ENCODE results near the gene SPEM1.

The SPEM1 gene

DNA sequence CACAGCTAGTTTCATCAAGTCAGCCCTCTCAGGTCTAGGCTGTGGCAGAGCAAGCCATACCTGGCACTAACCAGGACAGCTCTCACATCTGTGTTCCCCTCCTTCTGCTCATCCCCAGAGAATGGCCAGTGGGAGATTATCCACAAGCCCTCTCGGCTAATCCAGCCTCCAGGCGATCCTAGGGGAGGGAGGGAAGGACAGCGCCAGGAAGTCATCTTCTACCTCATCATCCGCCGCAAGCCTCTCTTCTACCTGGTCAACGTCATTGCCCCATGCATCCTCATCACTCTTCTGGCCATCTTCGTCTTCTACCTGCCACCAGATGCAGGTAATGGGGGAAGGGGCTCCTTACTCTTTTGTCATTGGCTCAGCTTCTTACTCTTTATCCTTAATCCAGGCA is 28.3 kb downstream of the SPEM1 start:
- DNase-seq: peak; percentile 74
- Histone ChIP-seq H3K27me3 (ENCODE audit: insufficient read depth, low read depth, severe bottlenecking) (no peaks in the 10 kb centered on the region), H3K36me3 (no peaks in the 10 kb centered on the region), H3K9me3 (ENCODE audit: severe bottlenecking) (no peaks in the 10 kb centered on the region), H3K4me3 (ENCODE audit: low read depth, low read length) (no peak overlapping the region), H3K27ac (no peak overlapping the region)
- TF ChIP-seq, protein P1, sequence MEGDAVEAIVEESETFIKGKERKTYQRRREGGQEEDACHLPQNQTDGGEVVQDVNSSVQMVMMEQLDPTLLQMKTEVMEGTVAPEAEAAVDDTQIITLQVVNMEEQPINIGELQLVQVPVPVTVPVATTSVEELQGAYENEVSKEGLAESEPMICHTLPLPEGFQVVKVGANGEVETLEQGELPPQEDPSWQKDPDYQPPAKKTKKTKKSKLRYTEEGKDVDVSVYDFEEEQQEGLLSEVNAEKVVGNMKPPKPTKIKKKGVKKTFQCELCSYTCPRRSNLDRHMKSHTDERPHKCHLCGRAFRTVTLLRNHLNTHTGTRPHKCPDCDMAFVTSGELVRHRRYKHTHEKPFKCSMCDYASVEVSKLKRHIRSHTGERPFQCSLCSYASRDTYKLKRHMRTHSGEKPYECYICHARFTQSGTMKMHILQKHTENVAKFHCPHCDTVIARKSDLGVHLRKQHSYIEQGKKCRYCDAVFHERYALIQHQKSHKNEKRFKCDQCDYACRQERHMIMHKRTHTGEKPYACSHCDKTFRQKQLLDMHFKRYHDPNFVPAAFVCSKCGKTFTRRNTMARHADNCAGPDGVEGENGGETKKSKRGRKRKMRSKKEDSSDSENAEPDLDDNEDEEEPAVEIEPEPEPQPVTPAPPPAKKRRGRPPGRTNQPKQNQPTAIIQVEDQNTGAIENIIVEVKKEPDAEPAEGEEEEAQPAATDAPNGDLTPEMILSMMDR (IDR thresholded peaks at IDR 0.05; ENCODE audit: low read depth, low read length): no peak

DNA sequence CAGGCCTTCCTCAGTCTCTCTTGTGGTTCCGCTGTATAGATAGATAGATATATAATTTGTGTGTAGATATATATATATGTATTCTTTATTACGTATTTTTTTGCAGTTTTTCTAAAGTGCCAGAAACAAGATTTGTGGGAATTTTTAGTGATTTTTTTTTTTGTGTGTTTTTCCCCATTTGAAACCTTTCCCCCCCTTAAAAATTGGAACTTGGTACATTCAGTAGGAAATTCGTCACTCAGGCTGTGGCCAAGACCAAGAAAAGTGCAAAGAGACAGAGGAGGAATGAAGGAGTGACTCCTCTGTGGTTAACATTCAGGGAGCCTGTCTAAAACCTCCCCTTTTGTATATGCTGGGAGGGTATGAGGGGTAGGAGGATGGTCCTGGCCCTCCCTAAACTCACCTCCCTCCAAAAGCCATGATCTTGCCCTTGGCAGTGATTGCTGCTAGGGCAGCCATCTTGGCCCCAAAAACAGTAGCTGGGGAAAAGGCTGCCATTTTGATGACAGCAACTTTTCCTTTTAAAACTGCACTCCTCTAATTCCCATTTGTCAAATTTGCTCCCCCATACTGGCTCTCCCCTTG is 39.9 kb downstream of the SPEM1 start:
- H3K27me3 ChIP-seq (ENCODE audit: insufficient read depth, low read depth, severe bottlenecking): no peaks in the 10 kb centered on the region
- peaks cover 21% of the 10 kb centered on the region for H3K36me3 ChIP-seq
- DNase-seq: no peak
- H3K9me3 ChIP-seq (ENCODE audit: severe bottlenecking): no peaks in the 10 kb centered on the region
- no peak overlapping the region for H3K4me3 ChIP-seq (ENCODE audit: low read depth, low read length)
- no peak overlapping the region for H3K27ac ChIP-seq
- TF ChIP-seq, protein P1 (IDR thresholded peaks at IDR 0.05; ENCODE audit: low read depth, low read length): no peak

DNA sequence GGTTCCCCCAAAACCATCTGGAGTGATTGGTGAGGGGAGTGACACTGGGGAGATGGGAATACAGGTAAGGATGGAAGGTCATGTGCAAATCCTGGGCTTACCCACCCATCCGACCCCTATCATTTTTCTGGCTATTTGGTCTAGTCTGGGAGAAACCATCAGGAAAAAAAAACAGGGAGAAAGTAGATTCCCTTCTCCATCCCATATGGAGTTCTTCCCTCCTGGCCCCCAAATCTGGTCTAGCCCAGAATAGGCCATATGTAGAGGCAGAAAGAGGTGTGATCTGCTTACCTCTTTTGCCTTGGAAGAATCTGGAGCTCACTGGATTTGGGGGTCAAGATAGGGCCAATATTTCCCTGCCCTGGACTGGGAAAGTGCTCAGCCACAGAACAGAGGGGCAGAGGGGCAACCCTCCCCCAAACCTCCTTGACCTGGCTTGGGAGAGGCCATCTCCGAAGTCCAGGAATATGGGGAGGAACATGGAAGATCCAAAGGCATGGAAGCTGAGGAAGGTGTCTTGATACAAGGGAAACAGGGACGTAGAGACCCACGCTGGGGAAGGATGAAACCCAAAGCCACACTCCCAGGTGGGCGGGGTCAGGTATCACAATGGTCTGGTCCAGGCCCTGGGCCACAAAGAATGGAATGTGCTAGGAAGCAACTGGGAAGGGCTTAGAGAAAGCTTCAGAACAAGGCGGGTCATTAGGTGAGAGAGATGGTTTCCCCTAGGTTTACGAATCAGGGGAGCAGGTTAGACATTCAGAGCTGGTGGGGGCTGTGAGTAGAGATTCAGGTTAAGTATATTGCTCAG is 40.9 kb downstream of the SPEM1 start:
- H3K27me3 ChIP-seq (ENCODE audit: insufficient read depth, low read depth, severe bottlenecking): no peaks in the 10 kb centered on the region
- no peaks in the 10 kb centered on the region for H3K9me3 ChIP-seq (ENCODE audit: severe bottlenecking)
- no peak for DNase-seq
- TF ChIP-seq, protein P1 (IDR thresholded peaks at IDR 0.05; ENCODE audit: low read depth, low read length): no peak
- H3K36me3 ChIP-seq: peaks cover 24% of the 10 kb centered on the region
- H3K4me3 ChIP-seq (ENCODE audit: low read depth, low read length): no peak overlapping the region
- no peak overlapping the region for H3K27ac ChIP-seq

DNA sequence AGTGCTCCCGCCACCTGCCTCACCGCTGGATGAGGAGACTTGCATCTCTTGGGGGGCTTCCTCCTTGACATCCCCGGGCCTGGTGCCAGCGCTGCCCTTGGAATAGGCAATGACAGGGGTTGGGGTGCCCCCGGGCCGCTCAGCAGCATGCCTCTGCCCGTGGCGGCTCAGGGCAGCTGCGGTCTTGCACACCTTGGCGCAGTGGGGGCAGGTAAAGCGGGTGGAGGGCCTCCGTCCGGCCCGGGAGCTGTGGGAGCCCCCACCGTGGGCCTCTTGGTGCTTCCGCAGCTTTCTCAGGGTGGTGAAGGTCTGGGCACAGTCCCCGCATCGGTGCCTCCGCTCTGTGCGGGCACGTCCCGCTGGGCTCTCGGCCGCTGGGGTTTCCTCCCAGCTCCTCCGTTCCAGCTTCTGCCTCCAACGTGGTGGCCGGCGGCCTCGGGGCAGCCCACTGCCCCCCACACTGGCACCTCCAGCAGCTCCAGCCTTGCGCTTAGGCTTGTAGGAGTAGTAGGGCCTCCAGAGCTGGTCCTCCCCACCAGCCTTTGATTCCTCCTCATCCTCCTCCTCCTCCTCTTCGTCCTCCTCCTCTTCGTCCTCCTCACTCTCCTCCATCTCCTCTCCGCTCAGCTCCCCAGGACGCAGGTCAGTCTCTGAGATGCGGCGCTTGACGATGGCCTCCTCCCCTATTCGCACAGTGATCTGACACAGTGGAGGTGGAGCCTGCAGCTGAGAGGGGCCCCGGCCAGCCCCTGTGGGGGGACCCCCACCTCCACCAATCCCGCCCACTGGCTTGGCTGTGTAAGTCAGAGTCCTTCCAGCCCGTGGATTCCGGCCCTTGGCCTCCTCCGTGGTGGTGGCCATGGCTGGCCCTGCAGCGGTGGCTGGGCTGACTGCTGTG is 42.6 kb downstream of the SPEM1 start:
- Histone ChIP-seq H3K4me3 (ENCODE audit: low read depth, low read length) (no peak overlapping the region), H3K27me3 (ENCODE audit: insufficient read depth, low read depth, severe bottlenecking) (no peaks in the 10 kb centered on the region), H3K36me3 (peaks cover 29% of the 10 kb centered on the region), H3K27ac (no peak overlapping the region), H3K9me3 (ENCODE audit: severe bottlenecking) (no peaks in the 10 kb centered on the region)
- DNase-seq: no peak
- TF ChIP-seq, protein P1 (IDR thresholded peaks at IDR 0.05; ENCODE audit: low read depth, low read length): no peak

DNA sequence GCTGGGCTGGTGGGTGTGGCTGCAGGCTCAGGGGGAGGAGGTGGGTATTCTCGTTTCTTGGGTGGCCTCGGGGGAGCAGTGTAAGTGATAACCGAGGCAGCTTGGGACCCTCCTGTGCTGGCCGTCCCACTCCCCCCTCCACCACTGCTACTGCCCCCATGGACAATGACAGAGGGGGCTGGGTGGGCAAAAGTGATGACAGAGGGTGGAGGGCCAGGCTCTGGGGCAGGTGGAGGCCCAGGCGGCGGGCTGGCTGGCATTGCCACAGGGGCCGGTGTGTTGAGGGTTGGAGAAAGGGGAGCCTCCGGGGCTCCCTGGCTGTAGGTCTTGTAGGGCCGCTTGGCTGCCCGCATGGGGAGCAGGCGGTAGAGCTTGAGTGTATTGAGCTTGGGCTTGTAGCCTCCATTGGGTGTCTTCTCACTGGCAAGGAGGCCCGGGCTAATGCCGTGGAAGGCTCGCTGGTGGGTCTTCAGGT is 43.3 kb downstream of the SPEM1 start:
- no peak for DNase-seq
- H3K36me3 ChIP-seq: peaks cover 29% of the 10 kb centered on the region

More for the DNA sequence above, 43.3 kb downstream of the SPEM1 start:
- Histone ChIP-seq H3K4me3 (ENCODE audit: low read depth, low read length) (no peak overlapping the region), H3K27ac (no peak overlapping the region), H3K27me3 (ENCODE audit: insufficient read depth, low read depth, severe bottlenecking) (no peaks in the 10 kb centered on the region), H3K9me3 (ENCODE audit: severe bottlenecking) (no peaks in the 10 kb centered on the region)
- TF ChIP-seq, protein P1 (IDR thresholded peaks at IDR 0.05; ENCODE audit: low read depth, low read length): no peak
